COR-L47 (cell line): Measurements from ENCODE around the gene POLG.

Source experiments
- DNase-seq: peaks from one replicate; lab custom pipeline; 2025; lab: John Stamatoyannopoulos, UW

Gene POLG

DNA sequence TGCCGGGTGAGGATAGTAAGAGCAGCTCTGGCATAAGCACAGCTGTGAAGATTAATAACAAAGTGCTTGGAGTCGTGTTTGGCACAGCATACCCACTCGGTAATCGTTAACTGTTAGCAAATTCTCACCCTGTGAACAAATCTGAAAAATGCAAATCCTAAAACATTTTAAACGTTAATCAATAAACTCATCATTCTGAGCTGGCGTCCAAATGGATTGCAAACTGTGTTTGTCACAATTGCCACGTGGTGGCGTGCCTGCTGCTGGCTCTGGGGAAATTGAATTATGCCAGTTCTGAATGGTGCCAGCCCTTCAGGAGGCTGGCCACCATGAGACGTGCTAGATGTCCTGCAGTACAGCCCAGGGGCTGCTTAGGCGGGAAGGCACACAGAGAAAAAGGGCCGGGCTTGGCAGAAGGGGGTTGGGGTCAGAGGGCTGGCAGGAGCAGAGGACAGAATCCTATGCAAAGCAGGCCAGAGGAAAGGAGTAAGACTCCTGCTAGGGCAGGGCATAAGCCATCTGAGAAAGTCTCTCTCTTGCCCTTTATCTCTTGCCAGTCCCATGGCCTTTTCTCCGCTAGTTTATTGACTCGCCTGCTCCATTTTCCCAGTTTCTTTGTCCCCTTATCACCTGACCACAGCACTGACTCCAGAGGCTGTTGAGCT lies 22.1 kb upstream of the POLG start:
- peak; percentile 51 for DNase-seq

DNA sequence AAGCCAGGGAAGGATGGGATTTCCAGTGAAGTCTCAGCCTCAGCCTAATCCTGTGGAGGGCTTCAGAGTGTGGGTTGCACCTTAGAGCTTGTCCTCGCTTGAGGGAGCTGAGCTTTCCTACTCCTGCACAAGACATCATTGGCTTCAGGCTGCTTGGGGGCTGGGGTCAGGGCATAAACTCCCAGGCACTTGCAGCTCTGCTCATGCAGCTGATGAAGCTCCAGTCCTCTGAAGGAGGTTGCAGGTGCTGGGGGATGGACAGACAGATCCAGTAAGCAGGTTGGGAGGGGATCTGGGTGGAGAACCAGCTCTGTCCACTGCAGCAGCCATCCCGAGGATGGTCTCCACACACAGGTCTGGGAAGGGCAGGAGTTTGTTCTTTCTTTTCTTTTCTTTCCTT lies 19.4 kb upstream of the POLG start:
- no peak for DNase-seq

DNA sequence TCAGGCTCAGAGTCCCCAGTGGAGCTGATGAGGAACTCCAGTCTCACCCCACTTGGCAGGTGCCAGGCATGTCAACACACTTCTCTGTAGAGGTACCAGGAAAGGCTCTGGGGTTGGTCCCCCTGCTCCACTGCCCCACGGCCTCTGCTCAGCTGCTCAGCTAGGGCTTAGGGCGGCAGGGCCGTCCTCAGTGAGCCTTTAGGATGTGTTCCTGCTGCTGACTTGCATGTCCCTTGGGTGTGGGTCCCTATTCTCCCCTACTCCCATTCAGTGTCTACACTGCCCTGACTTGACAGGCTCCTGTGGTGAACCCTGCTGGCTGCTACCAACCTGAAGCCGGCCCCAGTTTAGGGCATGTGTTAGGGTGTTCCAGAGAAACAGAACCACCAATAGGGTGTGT lies 17.9 kb upstream of the POLG start:
- no peak for DNase-seq

DNA sequence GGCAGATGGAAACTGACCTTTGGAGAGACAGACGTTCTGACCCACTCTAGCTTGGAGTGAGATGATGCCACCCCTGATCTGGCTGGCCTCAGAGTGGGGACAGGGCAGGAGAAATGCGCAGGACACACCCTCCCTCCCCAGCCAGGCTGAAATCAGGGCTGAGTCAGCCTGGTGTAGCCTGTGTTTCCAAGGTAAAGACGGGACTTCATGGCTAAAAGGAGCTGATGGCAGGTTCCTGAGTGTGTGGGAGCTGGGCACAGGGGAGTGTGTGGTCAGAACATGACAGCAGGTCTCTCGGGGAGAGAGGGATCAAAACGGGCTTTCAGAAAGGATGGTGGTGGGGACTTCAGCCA lies 14.6 kb upstream of the POLG start:
- DNase-seq, result no peak

DNA sequence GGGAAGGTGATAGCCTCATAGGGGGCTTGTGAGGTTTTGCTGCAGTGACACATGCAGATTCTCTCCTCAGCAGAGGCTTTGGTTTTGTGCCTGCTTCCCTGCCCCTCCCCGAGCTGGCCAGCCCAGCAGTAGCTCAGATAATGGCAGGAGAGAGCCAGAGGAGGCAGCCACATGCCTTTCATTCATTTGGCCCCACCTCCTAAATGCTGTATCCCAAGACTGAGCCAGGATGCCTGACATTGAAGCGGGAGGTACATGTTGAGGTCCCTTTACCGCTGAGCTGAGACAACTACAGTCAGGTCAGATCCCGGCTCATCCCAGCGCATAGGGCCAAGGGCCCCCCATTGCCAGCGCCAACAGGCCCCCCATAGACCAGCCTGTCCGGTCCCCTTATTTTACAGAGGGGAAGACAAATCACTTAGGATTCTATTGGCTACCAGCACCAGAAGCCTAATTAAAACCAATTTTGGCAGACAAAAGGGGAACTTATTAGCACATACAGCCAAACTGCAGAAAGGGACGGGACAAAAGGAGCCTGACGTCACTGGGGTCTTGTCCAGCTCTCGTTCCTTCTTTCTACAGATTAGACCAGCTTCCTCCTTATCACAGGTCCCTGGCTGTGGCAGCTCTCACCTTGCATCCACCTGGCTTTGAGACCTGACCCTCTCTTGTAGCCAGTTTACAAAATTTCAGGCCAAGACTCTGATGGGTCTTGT lies 12.1 kb upstream of the POLG start:
- no peak for DNase-seq

- no peak for DNase-seq
Measured at GRCh38 chr15:89345248-89345647, 10.6 kb upstream of the POLG start.

DNA sequence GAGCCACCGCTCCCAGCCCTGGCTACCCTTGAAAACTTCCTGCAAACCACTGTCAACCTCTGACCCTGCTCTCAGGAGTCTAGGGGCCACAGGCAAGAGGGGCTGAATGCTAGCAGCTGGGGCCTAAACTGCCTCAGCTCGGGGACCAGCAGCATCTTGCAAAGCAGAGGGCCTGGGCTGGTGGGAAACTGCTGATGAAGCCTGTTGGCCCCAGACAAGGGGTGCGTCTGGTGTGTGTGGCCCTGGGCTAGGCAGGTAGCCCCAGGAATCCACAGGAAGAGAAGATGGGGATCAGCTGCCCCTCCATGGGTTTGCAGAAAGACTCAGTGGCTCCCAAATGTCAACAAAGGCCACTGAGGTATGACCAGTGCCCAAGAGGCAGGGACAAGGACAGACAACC lies 8.2 kb upstream of the POLG start:
- DNase-seq, result no peak

- DNase-seq, result peak; percentile 23
Measured at GRCh38 chr15:89341316-89342005, 6.8 kb upstream of the POLG start.

DNA sequence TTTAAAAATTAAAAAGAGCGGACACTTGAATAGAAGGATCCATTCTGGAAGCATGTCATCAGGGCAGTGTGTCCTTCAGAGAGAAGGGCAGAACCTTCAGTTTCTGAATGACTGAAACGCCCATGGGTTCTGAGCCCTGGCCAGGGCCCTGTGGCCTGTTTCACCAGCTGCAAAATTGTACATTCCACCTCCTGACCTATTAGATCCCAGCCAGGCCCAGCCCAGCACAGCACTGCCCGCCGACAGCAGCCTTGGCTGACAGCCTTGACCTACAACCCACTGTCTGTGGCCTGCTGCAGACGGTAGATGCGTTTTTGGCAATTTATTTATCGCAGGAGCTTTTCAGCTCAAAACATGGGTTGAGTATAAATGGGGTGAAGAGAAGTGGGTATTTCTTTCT lies 5.9 kb upstream of the POLG start:
- DNase-seq, result no peak

- DNase-seq, result no peak
Measured at GRCh38 chr15:89338036-89338435, 3.4 kb upstream of the POLG start.

- DNase-seq, result peak; percentile 80
Measured at GRCh38 chr15:89335298-89336041, 846 bp upstream of the POLG start.

DNA sequence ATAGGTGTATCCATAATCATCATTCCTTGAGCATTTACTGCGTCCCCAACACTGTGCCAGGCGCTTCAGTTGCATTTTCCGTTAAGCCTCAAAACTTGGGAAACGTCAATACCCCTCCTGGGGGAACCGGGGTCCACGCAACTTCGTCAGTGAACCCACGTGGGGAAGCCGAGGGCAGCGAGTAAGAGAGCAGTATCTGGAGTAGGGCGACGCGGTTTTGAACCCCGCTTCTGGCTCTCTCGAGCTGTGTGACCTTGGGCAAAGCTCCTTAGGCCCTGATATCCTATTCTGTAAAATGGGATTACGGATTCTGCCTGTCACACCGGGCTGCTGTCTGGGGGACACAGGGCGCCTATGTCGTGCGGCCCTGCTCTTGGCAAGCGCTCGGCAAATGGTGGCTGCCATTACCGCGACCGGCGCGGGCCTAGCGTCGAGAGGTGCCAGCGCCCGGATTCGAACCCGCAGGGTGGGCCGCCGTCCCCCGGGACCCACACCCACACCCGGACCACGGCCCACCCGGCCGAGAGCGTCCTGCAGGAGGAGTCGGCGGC lies 590 bp downstream of the POLG start:
- DNase-seq, result no peak

GRCh38 chr15:89333011-89333860 lies 1.4 kb downstream of the POLG start:
- no peak for DNase-seq

GRCh38 chr15:89332446-89332845 lies 2.2 kb downstream of the POLG start:
- DNase-seq, result peak; percentile 32

GRCh38 chr15:89330881-89331595 lies 3.6 kb downstream of the POLG start:
- DNase-seq, result no peak

DNA sequence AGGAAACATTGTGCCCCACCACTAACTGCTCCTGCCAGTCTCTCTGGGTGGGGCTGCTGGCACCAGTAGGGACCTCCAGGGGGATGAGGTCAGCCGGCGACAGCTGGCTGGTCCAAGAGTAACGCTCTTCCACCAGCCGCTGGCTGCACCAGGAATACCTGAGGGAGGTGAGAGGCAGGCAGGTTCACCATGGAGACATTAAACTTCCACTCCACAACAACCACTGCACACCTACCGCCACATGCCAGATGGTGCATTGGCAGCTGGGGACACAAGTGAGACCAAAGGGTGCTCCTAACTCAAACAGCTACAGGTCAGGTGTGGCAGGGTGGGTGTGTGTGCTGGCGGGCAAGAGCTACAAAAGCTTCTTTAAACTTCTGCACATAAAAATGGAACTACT lies 4.5 kb downstream of the POLG start:
- DNase-seq, result no peak

GRCh38 chr15:89329329-89330084 lies 5.1 kb downstream of the POLG start:
- no peak for DNase-seq

GRCh38 chr15:89328398-89329254 lies 6.0 kb downstream of the POLG start:
- no peak for DNase-seq

DNA sequence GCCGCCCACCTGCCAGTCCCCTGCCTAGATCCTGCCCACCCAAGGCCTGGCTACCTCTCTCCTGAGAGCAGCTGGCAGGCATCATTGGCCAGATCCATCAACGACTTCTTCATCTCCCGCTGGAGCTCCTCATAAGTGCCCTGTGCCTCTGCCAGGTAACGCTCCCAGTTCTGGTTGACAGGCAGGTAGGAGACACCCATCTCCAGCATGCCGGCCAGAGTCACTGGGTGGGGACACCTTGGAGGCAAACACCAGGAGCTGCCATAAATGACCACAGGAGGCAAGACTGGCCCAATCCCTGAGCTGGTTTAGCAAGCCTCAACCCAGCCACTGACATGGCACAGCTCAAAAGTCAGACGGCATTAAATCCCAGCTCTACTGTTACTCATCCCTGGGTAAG lies 7.5 kb downstream of the POLG start:
- no peak for DNase-seq
